Measurements from ENCODE around the gene NUPR1.

- TF ChIP-seq CTCF (conservative IDR thresholded peaks at IDR 0.05) = no peak
- no peak for TF ChIP-seq ZFX (IDR thresholded peaks at IDR 0.05)
Observed at GRCh38 chr16:28494121-28494851, 44.5 kb downstream of the NUPR1 start, which contains the start of gene APOBR.
